ENCODE measurements around the gene COX7A1.
"Not testable (repeated sequence)": the region's sequence is repeated elsewhere in the genome, so short reads cannot be mapped to it uniquely, and the experiment has no call there.

COX7A1 gene

GRCh38 chr19:36139120-36139472 lies 13.2 kb downstream of the COX7A1 start:
- Histone ChIP-seq H3K9me2 (replicated peaks; ENCODE audit: control insufficient read depth, low read length) (no peaks in the 10 kb centered on the region), H3F3A (ENCODE audit: control insufficient read depth, insufficient read depth) (no peaks in the 10 kb centered on the region), H3K4me1 (ENCODE audit: control insufficient read depth, low read length) (peaks cover 11% of the 10 kb centered on the region), H3K4me2 (ENCODE audit: low read length) (peak overlapping the region; percentile 85), H3K36me3 (ENCODE audit: control insufficient read depth, low read length) (peaks cover 18% of the 10 kb centered on the region), H3K4me3 (ENCODE audit: low read length) (peak overlapping the region; percentile 84), H4K20me1 (ENCODE audit: control insufficient read depth, insufficient read depth, low read depth, low read length) (peaks cover 3% of the 10 kb centered on the region; the same call in 1 of the 2 replicates), H3K9me3 (ENCODE audit: control insufficient read depth, insufficient read depth, low read length) (no peaks in the 10 kb centered on the region), H3K27me3 (ENCODE audit: control insufficient read depth, low read length) (no peaks in the 10 kb centered on the region), H3K27ac (ENCODE audit: low read depth, low read length) (peak overlapping the region; percentile 46), H3K79me2 (ENCODE audit: control insufficient read depth, low read length) (peaks cover 22% of the 10 kb centered on the region)
- TF ChIP-seq EZH2phosphoT487 (IDR thresholded peaks at IDR 0.05; ENCODE audit: borderline replicate concordance, low read length): no peak
- no peak for TF ChIP-seq CTCF (IDR thresholded peaks at IDR 0.05; ENCODE audit: low read depth, low read length, poor library complexity, severe bottlenecking)

- no peak for TF ChIP-seq CTCF (IDR thresholded peaks at IDR 0.05; ENCODE audit: low read depth, low read length, poor library complexity, severe bottlenecking)
- TF ChIP-seq EZH2phosphoT487 (IDR thresholded peaks at IDR 0.05; ENCODE audit: borderline replicate concordance, low read length): no peak
- Histone ChIP-seq H3K9me2 (replicated peaks; ENCODE audit: control insufficient read depth, low read length) (no peaks in the 10 kb centered on the region), H3K36me3 (ENCODE audit: control insufficient read depth, low read length) (peaks cover 7% of the 10 kb centered on the region), H3F3A (ENCODE audit: control insufficient read depth, insufficient read depth) (no peaks in the 10 kb centered on the region), H3K4me2 (ENCODE audit: low read length) (no peak overlapping the region), H3K4me3 (ENCODE audit: low read length) (no peak overlapping the region), H3K4me1 (ENCODE audit: control insufficient read depth, low read length) (peaks cover 11% of the 10 kb centered on the region), H3K27ac (ENCODE audit: low read depth, low read length) (no peak overlapping the region), H3K27me3 (ENCODE audit: control insufficient read depth, low read length) (no peaks in the 10 kb centered on the region), H4K20me1 (ENCODE audit: control insufficient read depth, insufficient read depth, low read depth, low read length) (peaks cover 3% of the 10 kb centered on the region; the same call in 1 of the 2 replicates), H3K79me2 (ENCODE audit: control insufficient read depth, low read length) (peaks cover 20% of the 10 kb centered on the region), H3K9me3 (ENCODE audit: control insufficient read depth, insufficient read depth, low read length) (no peaks in the 10 kb centered on the region)
Measured at GRCh38 chr19:36136964-36137686, 15.1 kb downstream of the COX7A1 start.

DNA sequence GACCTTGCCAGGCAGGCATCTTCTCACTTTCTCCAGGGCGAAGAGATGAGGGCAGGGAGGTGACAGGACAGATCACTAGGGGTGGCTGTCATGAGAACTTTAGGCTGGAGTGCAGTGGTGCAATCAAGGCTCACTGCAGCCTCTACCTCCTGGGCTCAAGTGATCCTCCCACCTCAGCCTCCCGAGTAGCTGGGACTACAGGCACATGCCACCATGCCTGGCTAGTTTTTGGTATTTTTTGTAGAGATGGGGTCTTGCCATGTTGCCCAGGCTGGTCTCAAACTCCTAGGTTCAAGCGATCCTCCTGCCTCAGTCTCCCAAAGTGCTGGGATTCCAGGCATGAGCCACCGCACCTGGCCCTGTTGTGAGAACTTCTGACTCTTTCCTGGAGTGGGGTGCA lies 17.4 kb downstream of the COX7A1 start:
- not testable (repeated sequence) for H3K27ac ChIP-seq (ENCODE audit: low read depth, low read length); H3K27me3 ChIP-seq (ENCODE audit: control insufficient read depth, low read length); H3F3A ChIP-seq (ENCODE audit: control insufficient read depth, insufficient read depth); H3K9me3 ChIP-seq (ENCODE audit: control insufficient read depth, insufficient read depth, low read length); H4K20me1 ChIP-seq (ENCODE audit: control insufficient read depth, insufficient read depth, low read depth, low read length); H3K9me2 ChIP-seq (replicated peaks; ENCODE audit: control insufficient read depth, low read length); H3K79me2 ChIP-seq (ENCODE audit: control insufficient read depth, low read length); H3K4me3 ChIP-seq (ENCODE audit: low read length); H3K4me2 ChIP-seq (ENCODE audit: low read length); H3K36me3 ChIP-seq (ENCODE audit: control insufficient read depth, low read length)
- peaks cover 17% of the 10 kb centered on the region for H3K4me1 ChIP-seq (ENCODE audit: control insufficient read depth, low read length)

GRCh38 chr19:36131221-36131620 lies 21.0 kb downstream of the COX7A1 start:
- H3K4me1 ChIP-seq (ENCODE audit: control insufficient read depth, low read length): peaks cover 27% of the 10 kb centered on the region
- not testable (repeated sequence) for H3K79me2 ChIP-seq (ENCODE audit: control insufficient read depth, low read length); H3K4me2 ChIP-seq (ENCODE audit: low read length); H3K36me3 ChIP-seq (ENCODE audit: control insufficient read depth, low read length); H3K27me3 ChIP-seq (ENCODE audit: control insufficient read depth, low read length); H3F3A ChIP-seq (ENCODE audit: control insufficient read depth, insufficient read depth); H3K9me2 ChIP-seq (replicated peaks; ENCODE audit: control insufficient read depth, low read length); H3K4me3 ChIP-seq (ENCODE audit: low read length); H3K9me3 ChIP-seq (ENCODE audit: control insufficient read depth, insufficient read depth, low read length); H3K27ac ChIP-seq (ENCODE audit: low read depth, low read length); H4K20me1 ChIP-seq (ENCODE audit: control insufficient read depth, insufficient read depth, low read depth, low read length)
